GM15510 (cell line): Measurements from ENCODE around the gene STRBP.

Experiments
- POLR2A ChIP-seq: IDR thresholded peaks from 3 replicates; pipeline ENCODE4 v1.6.1; 2011; ENCODE audit warnings: borderline replicate concordance; ENCODE audit not compliant: insufficient read length; ENCODE audit errors: extremely low read depth

The STRBP gene

DNA sequence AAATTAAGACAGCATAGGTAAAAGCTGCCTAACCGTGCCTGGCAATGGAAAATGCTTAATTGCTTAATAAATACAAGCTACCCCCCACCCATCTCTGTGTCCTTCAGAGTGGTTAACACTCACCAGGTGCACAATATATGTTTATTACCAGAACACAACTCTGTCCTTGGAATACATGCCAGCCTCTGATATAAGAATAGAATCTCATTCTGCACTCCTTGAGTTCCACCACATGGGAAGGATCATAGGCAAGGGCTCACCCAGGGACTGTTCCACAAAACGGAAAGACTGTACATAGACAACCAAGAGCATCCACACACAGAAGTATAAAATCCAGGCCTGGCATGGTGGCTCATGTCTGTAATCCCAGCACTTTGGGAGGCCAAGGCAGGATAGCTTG is 91.4 kb downstream of the STRBP start:
- no peak for TF ChIP-seq POLR2A

DNA sequence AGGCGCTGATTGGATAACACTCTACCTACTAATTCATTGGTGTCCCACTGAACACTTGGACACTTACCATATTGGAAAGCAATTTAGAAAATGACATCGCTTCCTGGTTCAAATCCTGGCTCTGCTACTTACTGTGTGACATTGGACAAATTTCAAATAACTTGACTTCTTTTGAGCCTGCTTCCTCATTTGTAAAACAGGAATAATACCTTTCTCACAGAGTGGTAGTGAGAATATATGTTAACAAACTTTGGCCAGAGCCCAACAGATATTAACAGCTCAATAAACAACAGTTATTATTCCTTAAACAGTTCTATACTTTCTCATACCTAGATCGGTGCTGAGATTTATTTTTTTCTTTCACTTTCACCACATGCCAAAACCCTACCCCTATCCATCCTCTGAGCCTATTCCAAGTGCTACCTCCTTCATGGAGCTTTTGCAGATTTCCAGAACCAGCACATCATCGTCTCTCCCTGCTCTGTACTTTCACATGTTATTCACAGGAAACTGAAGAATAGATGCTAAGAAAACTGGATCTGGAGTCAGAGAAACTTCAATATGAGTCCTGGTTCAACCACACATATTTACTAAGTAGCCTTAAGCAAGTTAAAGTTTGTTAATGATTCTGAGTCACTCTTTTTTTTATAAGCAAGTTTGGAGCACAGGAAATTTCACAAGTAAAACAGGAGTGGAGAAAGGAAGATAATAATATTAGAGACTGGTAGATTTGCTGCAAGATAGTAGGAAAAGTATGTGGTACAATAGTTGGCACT is 92.3 kb downstream of the STRBP start:
- TF ChIP-seq POLR2A, result no peak

DNA sequence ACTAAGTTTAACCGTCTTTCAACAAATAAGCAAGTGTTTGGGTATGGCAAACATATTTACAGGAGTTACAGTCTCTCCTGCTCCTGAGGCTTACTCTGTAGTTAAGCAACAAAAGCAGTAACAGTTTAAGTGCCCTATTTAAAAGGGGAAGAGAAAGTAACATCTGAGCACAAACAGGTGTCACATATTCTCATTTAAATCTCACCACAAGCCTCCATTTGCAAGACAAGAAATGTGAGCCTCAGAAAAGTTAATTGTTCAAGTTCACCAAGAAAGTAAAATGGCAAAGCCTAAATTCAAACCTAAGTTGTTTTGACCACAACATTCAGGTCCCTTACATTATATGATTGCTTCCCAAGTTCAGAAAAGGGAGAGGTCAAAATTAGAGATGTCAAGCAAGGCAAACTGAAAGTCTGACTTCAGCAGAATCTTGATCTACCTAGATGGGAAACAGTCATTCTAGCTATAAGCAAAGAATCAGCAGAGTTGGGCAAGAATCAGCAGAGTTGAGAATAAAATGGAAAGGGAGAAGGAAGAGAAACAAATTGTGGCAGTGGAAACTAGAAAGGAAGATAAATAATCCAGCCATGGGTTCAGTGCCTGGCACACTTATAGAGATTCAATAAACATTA is 93.4 kb downstream of the STRBP start:
- TF ChIP-seq POLR2A, result no peak

DNA sequence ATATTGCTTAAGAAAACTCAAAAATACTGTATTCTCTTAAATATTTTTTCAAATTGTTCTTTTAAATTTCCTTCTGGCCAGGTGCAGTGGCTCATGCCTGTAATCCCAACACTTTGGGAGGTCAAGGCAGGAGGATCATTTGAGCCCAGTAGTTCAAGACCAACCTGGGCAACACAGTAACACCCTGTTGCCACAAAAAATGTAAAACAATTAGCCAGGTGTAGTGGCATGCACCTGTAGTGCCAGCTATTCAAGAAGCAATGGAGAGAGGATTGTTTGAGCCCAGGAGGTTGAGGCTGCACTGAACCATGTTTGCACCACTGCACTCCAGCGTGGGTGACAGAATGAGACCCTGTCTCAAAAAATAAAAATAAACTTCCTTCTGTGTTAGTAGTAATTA is 94.3 kb downstream of the STRBP start:
- TF ChIP-seq POLR2A, result no peak

DNA sequence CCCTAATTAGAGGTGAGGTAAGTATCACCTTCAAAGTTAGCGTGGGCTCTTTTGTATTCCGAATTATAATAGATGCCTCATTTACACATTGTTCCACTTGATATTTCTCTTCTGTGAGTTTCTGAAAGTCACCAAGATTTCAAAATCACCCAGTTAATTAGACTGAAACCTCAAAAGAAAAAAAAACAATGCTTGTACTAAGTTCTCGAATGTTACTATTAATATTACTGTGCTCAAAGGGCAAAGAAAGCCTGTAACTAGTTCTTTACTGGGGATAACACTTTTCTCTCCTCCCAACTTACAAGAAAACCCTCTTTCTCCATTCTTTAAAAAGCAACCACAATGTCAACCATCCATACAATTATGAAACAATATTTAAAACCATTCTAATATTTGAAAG is 98.5 kb downstream of the STRBP start:
- TF ChIP-seq POLR2A, result no peak

DNA sequence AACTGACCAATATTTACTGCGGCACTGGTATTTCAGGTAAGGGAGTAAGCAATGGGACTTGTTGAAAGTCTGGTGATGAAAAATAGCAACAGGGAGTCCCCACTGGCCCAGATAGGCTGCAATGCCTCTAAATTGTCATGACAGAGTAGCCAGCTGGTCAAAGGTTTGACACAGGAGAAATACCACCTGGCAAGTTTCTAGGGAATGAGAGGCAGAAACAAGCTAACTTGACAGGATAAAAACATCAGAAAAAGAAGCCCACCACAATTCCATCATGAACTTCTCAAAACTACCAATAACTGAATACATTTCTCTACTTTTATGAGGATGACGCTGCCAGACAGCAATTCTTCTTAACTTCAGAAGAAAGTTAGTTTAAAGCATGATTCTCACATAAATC is 99.8 kb downstream of the STRBP start:
- TF ChIP-seq POLR2A, result no peak

DNA sequence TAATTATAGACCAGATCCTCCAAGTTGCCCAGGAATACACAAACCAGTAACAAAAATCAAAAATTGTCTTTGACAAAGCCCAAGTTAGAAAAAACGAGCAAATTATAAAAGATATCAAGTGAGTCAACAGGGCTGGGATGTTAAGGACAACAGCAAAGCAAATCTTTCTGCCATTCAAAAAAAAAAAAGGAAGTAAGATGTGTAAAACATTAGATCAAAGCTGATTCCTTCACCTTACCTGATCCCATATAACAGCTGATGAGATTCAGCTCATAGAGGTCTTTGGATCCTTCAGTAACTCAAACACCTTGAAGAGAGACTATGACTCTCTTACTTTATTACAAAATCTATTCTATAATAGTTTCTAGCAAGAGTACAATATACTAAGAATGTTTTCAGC is 100.9 kb downstream of the STRBP start:
- no peak for TF ChIP-seq POLR2A

DNA sequence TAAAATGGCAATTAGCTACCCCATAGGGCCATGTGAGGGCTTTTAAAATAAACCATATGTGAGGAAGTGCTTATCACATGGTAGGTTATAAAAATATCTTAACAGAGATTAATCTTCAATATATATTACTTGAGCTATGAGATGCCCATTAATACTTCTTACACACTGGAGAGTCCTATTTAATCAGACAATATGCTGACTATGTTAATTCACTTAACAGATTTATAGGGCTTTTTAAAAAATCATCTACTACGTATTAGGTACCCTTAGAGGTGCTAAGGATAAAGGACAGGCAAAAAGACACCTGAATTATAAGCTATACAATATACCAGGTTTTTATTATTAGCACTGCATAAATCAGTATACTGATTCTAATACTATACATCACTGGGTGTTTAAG is 102.6 kb downstream of the STRBP start:
- TF ChIP-seq POLR2A, result no peak

DNA sequence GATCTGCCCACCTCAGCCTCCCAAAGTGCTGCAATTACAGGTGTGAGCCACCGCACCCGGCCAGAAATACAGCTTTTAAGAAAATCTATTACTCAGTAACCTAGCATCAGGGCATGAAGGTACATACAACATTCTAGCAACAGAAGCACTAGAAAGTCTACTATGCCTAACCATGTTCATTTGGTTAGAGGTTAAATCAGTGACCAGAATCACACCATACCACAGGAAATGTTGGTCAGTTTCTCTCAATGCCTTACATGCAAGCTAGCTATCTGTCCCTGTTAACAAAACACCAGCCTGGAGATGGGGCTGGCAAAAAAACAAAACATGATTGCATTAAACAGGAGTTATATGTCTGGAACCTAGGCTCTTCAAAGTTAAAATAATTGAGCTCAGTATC is 104.1 kb downstream of the STRBP start:
- TF ChIP-seq POLR2A, result no peak

DNA sequence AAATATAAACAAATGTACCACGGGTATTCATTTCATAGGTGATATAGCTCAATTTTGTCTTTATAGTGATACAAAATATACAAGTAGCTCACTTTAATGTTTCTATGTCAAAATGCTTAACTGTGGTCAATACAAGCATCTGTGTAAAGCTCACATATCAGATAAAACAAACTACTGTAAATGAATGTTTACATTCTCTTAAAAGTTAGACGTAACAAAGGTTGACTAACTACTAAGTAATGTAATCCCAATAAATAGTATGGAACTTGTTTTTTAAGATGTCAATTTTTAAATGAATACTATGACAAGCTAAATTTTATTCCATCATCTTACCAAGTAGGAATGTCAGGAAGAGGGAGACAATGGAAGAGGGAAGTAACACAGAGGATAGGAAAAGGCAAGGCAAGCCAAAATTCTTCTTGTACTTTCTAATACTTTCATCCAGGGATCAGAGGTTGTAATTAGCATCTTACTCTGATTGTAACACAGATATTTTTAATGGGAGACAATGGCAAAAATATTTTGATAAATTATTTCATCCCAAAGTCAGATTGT is 105.5 kb downstream of the STRBP start:
- TF ChIP-seq POLR2A, result no peak

DNA sequence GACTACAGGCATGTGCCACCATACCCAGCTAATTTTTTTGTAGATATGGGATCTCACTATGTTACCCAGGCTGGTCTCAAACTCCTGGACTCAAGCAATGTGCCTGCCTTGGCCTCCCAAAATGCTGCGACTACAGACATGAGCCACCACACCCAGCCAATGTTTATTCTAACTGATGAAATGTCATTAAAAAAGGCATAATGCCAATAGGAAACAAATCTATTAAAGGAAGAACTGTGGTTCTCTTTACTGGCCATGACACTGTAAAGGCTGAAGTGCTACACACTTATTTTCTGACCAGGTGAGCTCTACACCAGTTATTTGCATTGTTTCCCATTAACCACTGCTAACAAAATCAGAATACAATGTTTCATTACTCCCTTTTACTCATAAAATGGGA is 106.0 kb downstream of the STRBP start:
- TF ChIP-seq POLR2A, result no peak

DNA sequence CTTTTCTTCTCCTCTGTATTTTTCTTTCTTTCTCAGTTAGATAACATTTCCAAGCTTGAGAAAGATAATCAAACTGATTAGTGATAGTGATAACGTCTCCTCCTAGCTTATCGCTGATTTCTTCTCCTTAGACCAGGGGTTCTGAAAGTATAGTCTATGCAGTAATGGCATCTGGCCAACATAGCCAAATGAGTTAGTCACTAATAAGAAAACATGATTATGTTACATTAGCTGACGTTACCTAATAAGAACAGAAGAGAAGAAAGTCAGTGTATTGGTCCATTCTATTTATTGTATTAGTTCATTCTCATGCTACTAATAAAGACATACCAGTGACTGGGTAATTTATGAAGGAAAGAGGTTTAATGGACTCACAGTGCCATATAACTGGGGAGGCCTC is 111.2 kb downstream of the STRBP start:
- TF ChIP-seq POLR2A, result no peak

DNA sequence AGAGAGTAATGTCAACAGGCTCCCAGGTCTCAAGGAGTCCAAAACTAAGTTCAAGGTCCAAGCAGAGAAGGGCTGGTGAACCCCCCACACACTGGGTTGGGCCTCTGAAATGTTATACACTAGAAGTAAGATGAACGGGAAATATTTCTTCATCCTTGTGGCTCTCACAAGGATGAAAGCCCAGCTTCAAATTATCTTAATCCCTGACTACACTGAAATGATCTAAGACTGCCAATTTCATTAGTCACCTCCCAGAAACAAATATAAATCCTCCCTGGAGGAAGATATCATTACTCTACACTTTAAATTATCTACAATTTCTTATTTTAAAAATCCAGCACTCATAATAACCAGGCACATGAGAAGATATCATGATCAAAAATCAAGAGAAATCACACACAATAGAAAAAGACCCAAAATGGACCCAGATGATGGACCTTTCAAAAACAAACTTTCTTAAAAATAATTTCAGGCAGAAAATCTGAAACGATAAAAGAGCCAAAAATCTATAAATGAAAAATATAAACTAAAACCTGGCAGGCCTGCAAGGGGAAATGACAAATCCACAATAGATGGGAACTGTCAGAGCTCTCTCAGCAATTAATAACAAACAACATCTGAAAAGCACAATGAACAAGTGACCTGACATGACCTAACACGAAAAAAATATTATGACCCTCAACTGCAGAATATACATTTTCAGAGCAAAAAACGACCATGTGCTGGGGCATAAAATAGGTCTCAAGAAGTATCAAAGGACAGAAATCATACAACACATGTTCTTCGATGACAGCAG is 117.5 kb downstream of the STRBP start:
- TF ChIP-seq POLR2A, result no peak

DNA sequence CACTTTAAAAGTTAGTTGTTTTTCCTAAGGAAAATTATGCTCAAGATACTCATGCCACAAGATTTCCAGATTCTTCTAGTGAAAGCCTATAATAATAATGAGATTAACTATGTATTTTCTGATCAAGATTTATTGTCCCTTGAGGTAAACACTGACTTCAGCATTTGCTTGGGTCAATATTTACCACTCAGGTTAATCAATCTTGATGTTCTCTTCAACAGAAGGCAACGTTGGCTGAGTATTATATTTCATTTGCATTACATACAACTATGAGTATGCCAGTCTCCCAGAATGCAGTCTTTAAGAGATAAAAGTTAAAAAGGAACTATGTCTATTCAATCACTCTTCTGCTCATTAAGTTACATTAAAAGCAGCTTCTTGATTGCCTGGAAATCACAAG is 119.3 kb downstream of the STRBP start:
- TF ChIP-seq POLR2A, result no peak

DNA sequence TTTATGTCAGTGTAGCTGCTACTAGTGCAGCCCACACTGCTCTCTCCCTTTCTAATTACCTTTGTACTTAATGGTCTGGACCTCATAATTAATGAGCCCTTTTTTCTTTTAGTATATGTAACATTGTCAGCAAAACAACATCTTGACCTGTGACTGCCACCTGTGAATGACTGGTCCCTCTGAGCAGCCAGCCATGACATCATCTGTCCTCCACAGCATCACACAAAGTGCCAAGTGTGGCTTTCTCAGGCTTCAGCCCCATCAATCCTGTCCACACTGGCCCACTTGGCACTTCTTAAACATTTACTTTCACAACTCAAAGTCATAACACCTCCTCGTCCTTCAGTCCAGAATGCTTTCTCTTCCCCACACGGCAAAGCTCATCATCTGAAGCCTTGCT is 130.2 kb downstream of the STRBP start:
- no peak for TF ChIP-seq POLR2A

DNA sequence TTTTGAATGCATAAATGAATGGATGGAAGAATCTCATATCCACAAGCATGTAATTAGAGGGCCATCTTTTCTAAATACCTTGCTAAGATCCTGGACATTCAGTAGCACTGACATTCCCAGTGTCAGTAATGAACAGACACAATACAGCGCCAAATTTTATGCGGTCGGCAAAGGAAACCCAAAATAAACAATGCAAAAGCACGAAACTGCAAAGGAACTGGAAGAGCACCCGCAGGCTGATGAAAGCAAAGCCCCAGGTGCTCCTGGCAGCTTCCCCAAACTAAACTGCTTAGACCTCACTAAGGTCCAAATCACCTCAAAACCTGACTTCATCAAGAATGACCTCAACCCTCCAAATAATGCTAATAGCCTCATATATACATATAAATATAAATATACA is 133.0 kb downstream of the STRBP start:
- TF ChIP-seq POLR2A, result no peak

DNA sequence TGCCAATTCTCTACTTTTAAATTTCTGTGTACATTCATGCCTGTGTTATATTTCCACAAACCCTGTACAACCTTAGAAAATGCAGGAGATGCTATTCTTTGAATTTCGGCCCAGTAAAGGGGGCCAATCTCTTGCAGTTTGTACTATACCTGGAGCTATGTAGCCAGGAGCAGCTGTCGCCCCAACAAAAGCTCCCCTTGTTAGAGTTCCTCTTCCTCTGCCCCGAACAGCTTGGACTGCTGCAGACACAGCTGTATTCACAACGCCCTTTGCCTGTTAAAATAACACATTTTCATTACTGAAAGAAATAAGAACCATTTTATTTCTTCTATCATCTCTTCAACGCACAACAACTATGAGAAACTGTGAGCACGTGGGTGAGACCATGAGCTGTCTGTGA is 135.7 kb downstream of the STRBP start:
- no peak for TF ChIP-seq POLR2A

DNA sequence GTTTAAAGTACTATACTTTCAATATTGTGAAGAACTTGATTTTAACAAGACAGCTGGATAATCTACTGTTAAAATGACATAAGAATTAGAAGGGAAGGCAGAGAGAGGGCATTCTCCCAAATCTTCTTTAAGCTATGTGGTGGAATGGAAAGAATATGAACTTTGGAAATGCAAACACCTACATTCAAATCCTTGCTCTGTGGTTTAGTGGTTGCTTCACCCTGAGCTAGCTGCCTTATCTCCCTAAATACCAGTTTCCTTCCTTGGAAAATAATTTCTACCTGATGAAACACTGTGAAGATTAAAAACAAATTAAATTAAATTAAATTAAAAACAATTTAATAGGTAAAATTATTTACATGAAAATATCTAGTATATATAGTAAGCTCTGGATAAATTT is 136.4 kb downstream of the STRBP start:
- TF ChIP-seq POLR2A, result no peak
